Uterus (tissue), 2 donors: ENCODE results near the gene CHD2.

Source experiments
- POLR2A ChIP-seq, 2 donors: fragments of 450-650 bp; IDR thresholded peaks; one replicate each; pipeline ENCODE4 v1.6.1; 2016; ENCODE audit warnings: antibody characterized with exemption in 2 of 2, mild to moderate bottlenecking in 1 of 2, moderate library complexity in 1 of 2
- TF ChIP-seq, protein P1 (sequence below), 4 experiments: fragments of 200-600 bp in 2 of 4; fragments of 450-650 bp in 2 of 4; sonication (generic) in 2 of 4; IDR thresholded peaks; one replicate each; pipeline ENCODE4 v1.5.1; 2016 to 2019; ENCODE audit warnings: antibody characterized with exemption in 4 of 4, mild to moderate bottlenecking in 2 of 4, moderate library complexity in 1 of 4

DNA sequence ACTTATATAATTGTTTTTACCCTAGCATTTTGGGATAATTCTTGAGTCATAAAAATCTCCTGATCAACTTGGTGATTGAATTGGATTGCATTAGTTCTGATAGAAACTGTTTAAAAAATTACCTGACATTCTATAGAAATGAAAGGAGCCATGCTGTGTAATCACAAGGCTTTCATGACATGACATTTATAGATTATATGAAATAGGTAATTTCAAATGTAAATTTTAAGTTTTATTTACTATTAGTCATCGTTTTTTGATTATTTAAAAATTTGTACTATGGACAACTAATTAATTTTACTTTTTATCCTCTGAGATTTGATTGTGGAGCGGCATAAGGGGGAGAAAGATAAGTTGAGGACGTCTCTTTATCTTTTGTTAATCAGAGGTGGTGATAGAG, 12.3 kb upstream of the CHD2 start:
- TF ChIP-seq, protein P1, sequence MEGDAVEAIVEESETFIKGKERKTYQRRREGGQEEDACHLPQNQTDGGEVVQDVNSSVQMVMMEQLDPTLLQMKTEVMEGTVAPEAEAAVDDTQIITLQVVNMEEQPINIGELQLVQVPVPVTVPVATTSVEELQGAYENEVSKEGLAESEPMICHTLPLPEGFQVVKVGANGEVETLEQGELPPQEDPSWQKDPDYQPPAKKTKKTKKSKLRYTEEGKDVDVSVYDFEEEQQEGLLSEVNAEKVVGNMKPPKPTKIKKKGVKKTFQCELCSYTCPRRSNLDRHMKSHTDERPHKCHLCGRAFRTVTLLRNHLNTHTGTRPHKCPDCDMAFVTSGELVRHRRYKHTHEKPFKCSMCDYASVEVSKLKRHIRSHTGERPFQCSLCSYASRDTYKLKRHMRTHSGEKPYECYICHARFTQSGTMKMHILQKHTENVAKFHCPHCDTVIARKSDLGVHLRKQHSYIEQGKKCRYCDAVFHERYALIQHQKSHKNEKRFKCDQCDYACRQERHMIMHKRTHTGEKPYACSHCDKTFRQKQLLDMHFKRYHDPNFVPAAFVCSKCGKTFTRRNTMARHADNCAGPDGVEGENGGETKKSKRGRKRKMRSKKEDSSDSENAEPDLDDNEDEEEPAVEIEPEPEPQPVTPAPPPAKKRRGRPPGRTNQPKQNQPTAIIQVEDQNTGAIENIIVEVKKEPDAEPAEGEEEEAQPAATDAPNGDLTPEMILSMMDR (IDR thresholded peaks at IDR 0.05), result no peak
- no peak for TF ChIP-seq POLR2A (IDR thresholded peaks at IDR 0.05)
